Psoas muscle (tissue), 8 donors: ENCODE measurements around the gene DRAXIN. TPM values are rescaled to one million over a fixed set of nuclear protein-coding genes. Genes with fewer than 3 reads are reported as not detected.
A peak's percentile ranks its signal among the peaks of the same experiment; 100 is the strongest.

ENCODE experiments used
- ATAC-seq, 4 donors: fragments of 200-7000 bp; cut with Tn5 transposase; one replicate each; pipeline ENCODE4 v1.9.1; 2020; ENCODE audit warnings: moderate library complexity in 3 of 4, mild to moderate bottlenecking in 2 of 4
- DNase-seq, 2 donors: peaks; one replicate each; pipeline ENCODE4 v3.0.0-alpha.2; 2020
- H3K27ac ChIP-seq: fragments of 200-600 bp; one replicate; pipeline ENCODE4 v1.8.0; 2022
- H3K27me3 ChIP-seq, 3 donors: fragments of 200-600 bp in 1 of 3; one replicate each; pipeline versions ENCODE4 v1.6.1 to v1.8.0; 2013 to 2022; ENCODE audit warnings: low read length in 2 of 3, mild to moderate bottlenecking in 2 of 3, moderate library complexity in 1 of 3; ENCODE audit not compliant: insufficient read depth in 3 of 3
- H3K36me3 ChIP-seq, 2 donors: fragments of 200-600 bp in 1 of 2; one replicate each; pipeline versions ENCODE4 v1.6.1 to v1.8.0; 2013 to 2022; ENCODE audit warnings: low read depth in 1 of 2, mild to moderate bottlenecking in 1 of 2, moderate library complexity in 1 of 2; ENCODE audit not compliant: insufficient read depth in 1 of 2
- H3K4me1 ChIP-seq: fragments of 200-600 bp; one replicate; pipeline ENCODE4 v1.8.0; 2022
- H3K4me3 ChIP-seq: fragments of 200-600 bp; one replicate; pipeline ENCODE4 v1.8.0; 2022; ENCODE audit warnings: mild to moderate bottlenecking
- H3K9me3 ChIP-seq: fragments of 200-600 bp; one replicate; pipeline ENCODE4 v1.8.0; 2022
- WGBS, 3 donors: extraction: QIAGEN DNeasy Blood & Tissue Kit; methylation state at CpG; one replicate each; pipeline versions ENCODE4 v1.1.6 to v1.1.7; 2013; 5-methylcytosine and 5-hydroxymethylcytosine counted together
- intact Hi-C, 2 donors: fragments of 100-400 bp; cut with DNase I; formaldehyde crosslinking; loops; one replicate each; pipeline versions ENCODE4 v1.11.0 to v1.14.2; 2022
- polyA plus RNA-seq, 3 donors: library from polyadenylated mRNA; stranded (reverse); fragments of 200-250 nt; gene quantifications; one replicate each; pipeline ENCODE4 v1.2.3, GENCODE V29; 2013
- total RNA-seq, 4 donors: library from RNA; stranded (reverse); fragmentation: NEBNext Ultra II Directional in 2 of 4; extraction: Animal tissue kit (Norgen Biotek cat#: 25700) in 2 of 4; gene quantifications; one replicate each; pipeline versions ENCODE4 v1.2.1 to v1.2.4, GENCODE V29; 2021 to 2023
- TF ChIP-seq, protein P1 (sequence below): fragments of 200-600 bp; IDR thresholded peaks from one replicate; pipeline ENCODE4 v1.8.0; 2022; ENCODE audit warnings: antibody characterized with exemption
- donor health status: healthy with polysubstance abuse.
- donor health status: DM: no; HTN: no; CAD: no; lungs with moderate emphysema.
- donor health status: Bipolar disorder and iron deficiency.
- donor health status: healthy.
- donor health status: DM: yes; HTN: yes; CAD: no.
- donor health status: DM: no; HTN: no; CAD: no.
- donor health status: DM: no; HTN: no; CAD: no.
- donor health status: DM: yes; HTN: yes; CAD: no.

DRAXIN gene
- total and polyA plus RNA-seq, 7 donors = 0.01 to 0.65 (median 0.04) TPM; not detected in 4

DNA sequence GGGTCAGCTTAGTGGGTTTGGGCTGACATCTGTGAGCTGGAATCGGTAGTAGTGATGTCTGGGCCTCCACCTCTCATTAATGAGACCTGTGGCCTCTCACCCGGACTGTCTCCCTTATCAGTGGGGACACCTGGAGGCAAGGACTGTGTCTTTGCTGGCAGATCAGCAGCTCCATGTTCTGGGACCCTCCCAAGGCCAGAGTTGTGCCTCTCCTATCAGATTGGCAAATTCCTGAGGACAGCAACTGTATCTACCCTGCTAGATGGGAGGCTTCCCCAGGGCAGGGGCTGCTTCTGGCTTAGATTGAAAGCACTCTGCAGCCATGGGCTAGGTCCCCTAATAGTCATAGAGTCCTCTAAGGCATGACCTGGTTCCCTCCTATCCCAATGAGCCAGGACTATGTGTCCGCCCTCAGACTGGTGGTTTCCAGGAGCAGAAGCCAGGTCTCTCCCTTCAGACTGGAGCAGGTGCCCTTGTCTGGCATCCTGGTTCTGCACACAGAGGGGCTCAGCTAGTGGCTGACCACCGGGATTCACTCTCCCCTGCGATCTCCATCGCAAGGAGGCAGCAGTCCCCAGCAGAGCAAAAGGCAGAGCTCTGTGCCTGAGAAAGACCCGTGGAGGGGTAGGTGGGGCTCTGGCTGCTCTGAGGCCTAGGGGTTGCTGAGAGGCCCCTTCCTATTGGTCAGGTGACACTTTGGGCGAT is 5.8 kb downstream of the DRAXIN start:
- TF ChIP-seq, protein P1, sequence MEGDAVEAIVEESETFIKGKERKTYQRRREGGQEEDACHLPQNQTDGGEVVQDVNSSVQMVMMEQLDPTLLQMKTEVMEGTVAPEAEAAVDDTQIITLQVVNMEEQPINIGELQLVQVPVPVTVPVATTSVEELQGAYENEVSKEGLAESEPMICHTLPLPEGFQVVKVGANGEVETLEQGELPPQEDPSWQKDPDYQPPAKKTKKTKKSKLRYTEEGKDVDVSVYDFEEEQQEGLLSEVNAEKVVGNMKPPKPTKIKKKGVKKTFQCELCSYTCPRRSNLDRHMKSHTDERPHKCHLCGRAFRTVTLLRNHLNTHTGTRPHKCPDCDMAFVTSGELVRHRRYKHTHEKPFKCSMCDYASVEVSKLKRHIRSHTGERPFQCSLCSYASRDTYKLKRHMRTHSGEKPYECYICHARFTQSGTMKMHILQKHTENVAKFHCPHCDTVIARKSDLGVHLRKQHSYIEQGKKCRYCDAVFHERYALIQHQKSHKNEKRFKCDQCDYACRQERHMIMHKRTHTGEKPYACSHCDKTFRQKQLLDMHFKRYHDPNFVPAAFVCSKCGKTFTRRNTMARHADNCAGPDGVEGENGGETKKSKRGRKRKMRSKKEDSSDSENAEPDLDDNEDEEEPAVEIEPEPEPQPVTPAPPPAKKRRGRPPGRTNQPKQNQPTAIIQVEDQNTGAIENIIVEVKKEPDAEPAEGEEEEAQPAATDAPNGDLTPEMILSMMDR = no peak
- H3K4me1 ChIP-seq = peaks cover 12% of the 10 kb centered on the region
- 72 to 83% (median 77%) methylated on average over 8 of the region's 8 CpGs for WGBS, 3 donors
- H3K27ac ChIP-seq = no peak overlapping the region
- H3K4me3 ChIP-seq = no peak overlapping the region
- DNase-seq (no peak), ATAC-seq (no peak)
- no peaks in the 10 kb centered on the region for H3K9me3 ChIP-seq
- no peaks in the 10 kb centered on the region for H3K36me3 ChIP-seq
- peaks cover 0 to 67% (median 7%) of the 10 kb centered on the region in 3 donors for H3K27me3 ChIP-seq
- intact Hi-C loops = no loop called here

GRCh38 chr1:11697893-11698210 is 6.3 kb downstream of the DRAXIN start:
- H3K9me3 ChIP-seq = no peaks in the 10 kb centered on the region
- H3K27me3 ChIP-seq = peaks cover 0 to 68% (median 4%) of the 10 kb centered on the region in 3 donors
- no peaks in the 10 kb centered on the region for H3K36me3 ChIP-seq
- ATAC-seq (no peak), DNase-seq (no peak)
- peaks cover 12% of the 10 kb centered on the region for H3K4me1 ChIP-seq
- 77 to 87% (median 79%) methylated on average over 4 to 5 of the region's 5 CpGs for WGBS, 3 donors
- no peak overlapping the region for H3K4me3 ChIP-seq
- intact Hi-C loops = no loop called here
- TF ChIP-seq, protein P1 = no peak
- no peak overlapping the region for H3K27ac ChIP-seq

GRCh38 chr1:11700601-11701467 is 9.3 kb downstream of the DRAXIN start:
- H3K9me3 ChIP-seq = no peaks in the 10 kb centered on the region
- H3K27me3 ChIP-seq = peaks cover 0 to 65% (median 11%) of the 10 kb centered on the region in 3 donors
- H3K4me1 ChIP-seq = peaks cover 12% of the 10 kb centered on the region
- H3K27ac ChIP-seq = no peak overlapping the region
- H3K36me3 ChIP-seq = no peaks in the 10 kb centered on the region
- TF ChIP-seq, protein P1 = no peak
- no peak for ATAC-seq
- no peak for DNase-seq
- intact Hi-C loops = no loop called here
- H3K4me3 ChIP-seq = no peak overlapping the region
- 9 to 17% (median 13%) methylated on average over 34 of the region's 34 CpGs for WGBS, 3 donors

DNA sequence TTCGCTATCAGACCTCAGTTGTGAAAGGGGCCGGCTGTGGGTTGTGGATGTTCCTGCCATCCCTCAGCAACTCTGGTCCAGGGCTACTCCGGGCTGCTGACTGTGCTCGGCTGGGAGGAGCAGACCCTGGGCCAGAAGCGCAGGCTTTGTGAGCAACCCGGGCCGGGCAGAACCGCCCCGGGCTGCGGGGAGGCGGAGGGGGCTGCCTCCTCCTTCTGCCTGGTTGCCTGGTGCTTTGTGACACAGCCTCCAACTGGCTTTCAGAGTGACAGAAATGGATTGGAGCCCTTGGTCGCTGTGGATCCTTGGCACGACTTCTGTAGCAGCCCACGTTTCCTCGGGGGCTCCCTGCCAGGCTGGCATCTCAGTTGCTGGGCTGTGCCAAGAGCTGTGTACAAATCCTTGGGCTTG is 10.0 kb downstream of the DRAXIN start:
- intact Hi-C loops = no loop called here
- 7 to 23% (median 19%) methylated on average over 14 to 15 of the region's 15 CpGs for WGBS, 3 donors
- Histone ChIP-seq H3K4me1 (peaks cover 12% of the 10 kb centered on the region), H3K36me3 (no peaks in the 10 kb centered on the region), H3K9me3 (no peaks in the 10 kb centered on the region), H3K27ac (no peak overlapping the region), H3K27me3 (peaks cover 0 to 58% (median 12%) of the 10 kb centered on the region in 3 donors), H3K4me3 (no peak overlapping the region)
- ATAC-seq (peak in 2 of 4 donors; percentile 19 to 45), DNase-seq (no peak)
- TF ChIP-seq, protein P1 = no peak
